Measurements from ENCODE around the gene RORB.
"Not testable (repeated sequence)": the region's sequence is repeated elsewhere in the genome, so short reads cannot be mapped to it uniquely, and the experiment has no call there.

Gene RORB

GRCh38 chr9:74517188-74517587 lies 20.1 kb downstream of the RORB start:
- no peak for DNase-seq

GRCh38 chr9:74519419-74519818 lies 22.3 kb downstream of the RORB start:
- DNase-seq, result no peak

- no peak for DNase-seq
Measured at GRCh38 chr9:74521009-74521408, 23.9 kb downstream of the RORB start.

- no peak for DNase-seq
Measured at GRCh38 chr9:74524289-74524688, 27.2 kb downstream of the RORB start.

- no peak for DNase-seq
Measured at GRCh38 chr9:74526215-74526614, 29.1 kb downstream of the RORB start.

GRCh38 chr9:74527718-74528117 lies 30.6 kb downstream of the RORB start:
- no peak for DNase-seq

GRCh38 chr9:74528207-74528606 lies 31.1 kb downstream of the RORB start:
- DNase-seq, result no peak

- not testable (repeated sequence) for DNase-seq
Measured at GRCh38 chr9:74530458-74530857, 33.3 kb downstream of the RORB start.

GRCh38 chr9:74533253-74533652 lies 36.1 kb downstream of the RORB start:
- DNase-seq, result no peak

- no peak for DNase-seq
Measured at GRCh38 chr9:74534841-74535240, 37.7 kb downstream of the RORB start.

- DNase-seq, result no peak
Measured at GRCh38 chr9:74543145-74543544, 46.0 kb downstream of the RORB start.

GRCh38 chr9:74551266-74551665 lies 54.1 kb downstream of the RORB start:
- no peak for DNase-seq

GRCh38 chr9:74554751-74555419 lies 57.8 kb downstream of the RORB start:
- no peak for DNase-seq

GRCh38 chr9:74555565-74555964 lies 58.4 kb downstream of the RORB start:
- no peak for DNase-seq

GRCh38 chr9:74556685-74557084 lies 59.5 kb downstream of the RORB start:
- no peak for DNase-seq

GRCh38 chr9:74557571-74557970 lies 60.4 kb downstream of the RORB start:
- no peak for DNase-seq

- no peak for DNase-seq
Measured at GRCh38 chr9:74562611-74563010, 65.5 kb downstream of the RORB start.

- peak; percentile 26 for DNase-seq
Measured at GRCh38 chr9:74570879-74571512, 73.9 kb downstream of the RORB start.

- DNase-seq, result no peak
Measured at GRCh38 chr9:74573640-74574191, 76.6 kb downstream of the RORB start.

- DNase-seq, result no peak
Measured at GRCh38 chr9:74576176-74576575, 79.0 kb downstream of the RORB start.

GRCh38 chr9:74577956-74578355 lies 80.8 kb downstream of the RORB start:
- DNase-seq, result no peak

- no peak for DNase-seq
Measured at GRCh38 chr9:74589576-74589975, 92.4 kb downstream of the RORB start.

GRCh38 chr9:74595286-74595685 lies 98.2 kb downstream of the RORB start:
- DNase-seq, result peak; percentile 71

- no peak for DNase-seq
Measured at GRCh38 chr9:74598874-74599273, 101.7 kb downstream of the RORB start.

Data from NCI-H1105 treated with DMSO at 0.1 percent for 48 hours (cell line).